ENCODE measurements around the gene TBC1D3B. TPM values are rescaled to one million over a fixed set of nuclear protein-coding genes. Genes with fewer than 3 reads are reported as not detected.
"Not testable (repeated sequence)": the region's sequence is repeated elsewhere in the genome, so short reads cannot be mapped to it uniquely, and the experiment has no call there.

Gene TBC1D3B
- total and polyA plus RNA-seq, 4 experiments from 2014 or later = 11.5 to 18.0 TPM; not detected in 2

DNA sequence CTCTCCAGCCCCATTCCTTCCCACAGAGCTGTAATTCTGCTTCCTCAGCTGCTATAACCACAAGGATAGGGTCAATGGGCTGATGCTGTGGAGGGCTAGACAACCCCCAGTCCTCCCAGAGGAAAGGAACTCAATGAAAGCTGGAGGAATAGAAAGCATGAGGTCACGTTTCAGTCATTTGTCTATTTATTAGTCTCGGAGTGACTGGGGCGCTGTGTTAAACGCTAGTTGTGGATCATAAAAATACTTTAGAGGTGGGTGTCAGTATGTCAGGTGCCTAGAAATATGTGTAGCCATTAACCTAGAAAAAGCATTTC lies 20.9 kb upstream of the TBC1D3B start:
- Mint-ChIP-seq H3K4me3 (no peak overlapping the region), H3K9me3 (no peaks in the 10 kb centered on the region), H3K36me3 (no peaks in the 10 kb centered on the region), H3K4me1 (peaks cover 12 to 31% (median 15%) of the 10 kb centered on the region in 4 donors), H3K27me3 (peaks cover 21 to 31% of the 10 kb centered on the region in 2 donors), H3K27ac (no peak overlapping the region)
- no peaks in the 10 kb centered on the region for H3K4me1 ChIP-seq (ENCODE audit: insufficient read depth, low read length)
- no peak for DNase-seq
- no peak overlapping the region for H3K4me3 ChIP-seq (ENCODE audit: low read length in 2 of 2)
- intact Hi-C loops (cut with micrococcal nuclease) = no loop called here
- H3K36me3 ChIP-seq (ENCODE audit: insufficient read depth, low read length) = no peaks in the 10 kb centered on the region
- no peaks in the 10 kb centered on the region for H3K9me3 ChIP-seq (ENCODE audit: control insufficient read depth in 1 of 2, low read length in 2 of 2)
- POLR2A ChIA-PET (ENCODE audit: partially characterized antibody) = no interaction called here
- CTCF ChIA-PET (ENCODE audit: partially characterized antibody) = no interaction called here
- no peak overlapping the region for H3K27ac ChIP-seq (ENCODE audit: low read depth, low read length)
- H3K27me3 ChIP-seq (ENCODE audit: insufficient read depth, low read length) = no peaks in the 10 kb centered on the region

DNA sequence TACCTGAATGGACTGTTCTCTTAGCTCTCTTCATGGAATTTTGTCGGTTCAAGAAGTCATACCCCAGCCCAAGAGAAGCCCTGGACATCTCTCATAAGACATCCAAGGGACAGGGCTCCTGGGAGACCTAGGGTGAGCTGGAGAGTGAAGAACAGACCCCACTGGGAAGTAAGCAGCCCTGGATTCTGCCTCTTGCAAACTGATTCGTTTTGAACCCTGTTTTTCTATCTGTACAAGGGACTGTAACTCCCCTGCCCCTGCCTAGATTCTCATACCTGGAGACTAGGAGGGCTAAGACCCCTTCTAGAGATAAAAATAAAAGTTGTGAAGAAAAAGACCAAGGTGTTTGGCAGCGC lies 19.7 kb upstream of the TBC1D3B start:
- ChIA-PET CTCF (ENCODE audit: partially characterized antibody) (no interaction called here), POLR2A (ENCODE audit: partially characterized antibody) (no interaction called here)
- Histone ChIP-seq H3K4me1 (ENCODE audit: insufficient read depth, low read length) (no peaks in the 10 kb centered on the region), H3K36me3 (ENCODE audit: insufficient read depth, low read length) (no peaks in the 10 kb centered on the region), H3K9me3 (ENCODE audit: control insufficient read depth in 1 of 2, low read length in 2 of 2) (no peaks in the 10 kb centered on the region), H3K27me3 (ENCODE audit: insufficient read depth, low read length) (no peaks in the 10 kb centered on the region), H3K4me3 (ENCODE audit: low read length in 2 of 2) (no peak overlapping the region), H3K27ac (ENCODE audit: low read depth, low read length) (no peak overlapping the region)
- peaks cover 25 to 30% of the 10 kb centered on the region in 2 donors for H3K27me3 Mint-ChIP-seq
- intact Hi-C loops (cut with micrococcal nuclease) = no loop called here
- H3K4me3 Mint-ChIP-seq = peak overlapping the region in 2 of 8 donors; percentile 1 to 33
- no peak for DNase-seq
- H3K27ac Mint-ChIP-seq = peak overlapping the region in 1 of 7 donors; percentile 69
- no peaks in the 10 kb centered on the region for H3K36me3 Mint-ChIP-seq
- no peaks in the 10 kb centered on the region for H3K9me3 Mint-ChIP-seq
- peaks cover 11 to 31% (median 17%) of the 10 kb centered on the region in 4 donors for H3K4me1 Mint-ChIP-seq

DNA sequence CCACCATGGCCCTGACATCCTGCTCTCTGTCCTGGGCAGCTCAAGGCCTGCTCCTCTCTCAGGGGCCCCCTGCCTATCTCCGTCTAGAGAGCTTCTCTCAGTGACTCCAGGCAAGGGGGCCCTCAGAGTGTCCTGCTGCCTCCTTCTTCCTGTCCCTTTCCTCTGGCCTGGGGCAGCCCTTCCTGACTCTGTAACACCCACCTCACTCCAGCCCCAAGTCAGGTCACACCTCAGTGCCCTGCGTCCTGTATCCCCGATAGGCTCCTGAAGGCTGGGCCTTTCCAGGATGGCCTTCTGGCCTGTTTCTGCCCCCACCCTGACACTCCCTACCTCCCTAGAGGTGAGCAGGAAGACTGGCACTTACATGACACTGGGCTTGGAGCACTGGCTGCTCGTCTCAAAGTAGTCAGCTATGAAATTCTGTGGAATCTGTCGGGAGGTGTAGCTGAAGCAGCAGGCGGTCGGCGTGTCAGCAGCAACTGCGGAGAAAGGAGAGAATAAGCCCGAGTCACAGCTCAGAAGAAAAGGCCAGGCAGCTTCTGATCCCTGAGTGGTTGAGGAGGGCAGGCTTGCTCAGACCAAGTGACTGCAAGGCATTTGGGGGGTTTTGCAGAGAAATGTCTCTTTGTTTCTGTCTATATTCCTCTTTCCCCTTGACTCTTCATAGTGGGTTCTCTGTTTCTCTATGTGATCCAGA lies 19.1 kb upstream of the TBC1D3B start:
- no peaks in the 10 kb centered on the region for H3K36me3 Mint-ChIP-seq
- no peaks in the 10 kb centered on the region for H3K36me3 ChIP-seq (ENCODE audit: insufficient read depth, low read length)
- no peak for DNase-seq
- no peak overlapping the region for H3K4me3 ChIP-seq (ENCODE audit: low read length in 2 of 2)
- no peaks in the 10 kb centered on the region for H3K4me1 ChIP-seq (ENCODE audit: insufficient read depth, low read length)
- intact Hi-C loops (cut with micrococcal nuclease) = no loop called here
- peaks cover 25 to 30% of the 10 kb centered on the region in 2 donors for H3K27me3 Mint-ChIP-seq
- no peaks in the 10 kb centered on the region for H3K27me3 ChIP-seq (ENCODE audit: insufficient read depth, low read length)
- ChIA-PET POLR2A (ENCODE audit: partially characterized antibody) (no interaction called here), CTCF (ENCODE audit: partially characterized antibody) (no interaction called here)
- H3K9me3 ChIP-seq (ENCODE audit: control insufficient read depth in 1 of 2, low read length in 2 of 2) = no peaks in the 10 kb centered on the region
- H3K9me3 Mint-ChIP-seq = no peaks in the 10 kb centered on the region
- H3K27ac Mint-ChIP-seq = peak overlapping the region in 3 of 7 donors; percentile 5 to 69 (median 25)
- peak overlapping the region in 3 of 8 donors; percentile 0 to 19 (median 11) for H3K4me3 Mint-ChIP-seq
- H3K27ac ChIP-seq (ENCODE audit: low read depth, low read length) = no peak overlapping the region
- peaks cover 11 to 34% (median 18%) of the 10 kb centered on the region in 4 donors for H3K4me1 Mint-ChIP-seq

DNA sequence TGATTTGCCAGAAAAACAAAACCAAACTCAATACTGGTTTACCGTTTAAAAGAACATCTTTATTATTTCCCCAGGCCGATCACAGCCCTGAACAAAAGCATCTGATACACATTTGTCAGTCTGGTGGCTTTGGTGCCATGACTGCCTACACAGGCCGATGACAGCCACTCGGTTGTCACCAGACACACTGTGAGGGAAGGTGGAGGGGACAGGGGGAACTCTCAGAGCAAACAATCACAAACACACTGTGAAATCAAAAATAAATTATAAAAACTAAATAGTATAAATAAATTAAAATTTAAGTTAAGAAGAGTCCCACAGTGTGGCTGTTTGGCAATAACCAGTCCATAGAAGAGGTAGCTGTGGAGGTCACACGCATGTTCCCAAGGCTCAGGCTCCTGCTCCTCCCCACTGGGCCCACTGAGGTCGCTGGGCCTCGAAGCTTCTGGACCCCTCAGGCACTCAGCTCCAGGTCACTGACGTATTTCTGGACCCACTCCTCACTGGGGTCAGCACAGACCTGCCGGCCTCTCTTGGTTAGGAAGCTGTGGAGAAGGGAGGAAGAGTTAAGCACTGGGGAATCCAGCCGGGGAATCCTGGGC lies 18.5 kb upstream of the TBC1D3B start:
- H3K36me3 Mint-ChIP-seq; H3K9me3 Mint-ChIP-seq; intact Hi-C loops (cut with micrococcal nuclease); H3K36me3 ChIP-seq (ENCODE audit: insufficient read depth, low read length); H3K27me3 ChIP-seq (ENCODE audit: insufficient read depth, low read length); POLR2A ChIA-PET (ENCODE audit: partially characterized antibody); H3K4me3 ChIP-seq (ENCODE audit: low read length in 2 of 2); DNase-seq; CTCF ChIA-PET (ENCODE audit: partially characterized antibody); H3K9me3 ChIP-seq (ENCODE audit: control insufficient read depth in 1 of 2, low read length in 2 of 2); H3K4me3 Mint-ChIP-seq; H3K27ac ChIP-seq (ENCODE audit: low read depth, low read length); H3K4me1 ChIP-seq (ENCODE audit: insufficient read depth, low read length): not testable (repeated sequence)
- Mint-ChIP-seq H3K27ac (peak overlapping the region in 1 of 7 donors; percentile 5), H3K27me3 (peaks cover 26 to 27% of the 10 kb centered on the region in 2 donors), H3K4me1 (peaks cover 11 to 37% (median 21%) of the 10 kb centered on the region in 4 donors)

DNA sequence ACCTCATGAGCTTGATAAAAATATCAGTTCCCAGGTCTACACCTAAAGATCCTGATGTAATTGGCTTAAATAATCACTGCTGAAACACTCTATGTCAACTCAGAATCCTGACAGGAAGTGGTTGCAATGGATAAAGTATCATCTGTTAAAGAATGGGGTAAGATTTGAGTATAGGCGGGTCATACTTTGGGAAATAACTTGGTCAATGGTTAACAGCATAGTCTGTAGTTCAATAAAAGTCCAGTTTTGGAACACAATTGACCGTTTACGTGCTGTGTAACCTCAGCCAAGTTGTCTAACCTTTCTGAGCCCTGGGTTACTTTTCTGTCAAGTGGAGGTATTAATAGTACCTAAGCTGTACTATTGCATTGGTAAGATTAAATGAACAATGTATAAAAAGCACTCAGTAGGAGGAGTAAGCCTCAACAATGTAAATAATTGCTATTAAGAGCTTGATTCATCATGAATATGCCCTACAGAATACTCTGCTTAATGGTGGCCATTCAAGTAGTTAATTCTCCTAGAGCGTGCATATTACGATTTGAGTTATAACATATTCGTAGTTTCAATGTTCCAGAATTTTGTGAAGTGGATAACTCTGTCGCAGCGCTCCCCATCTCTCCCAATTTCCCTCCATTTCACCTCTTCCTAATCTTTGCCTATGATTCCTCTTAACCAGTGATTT lies 17.9 kb upstream of the TBC1D3B start:
- H3K9me3 Mint-ChIP-seq; DNase-seq; H3K4me1 ChIP-seq (ENCODE audit: insufficient read depth, low read length); CTCF ChIA-PET (ENCODE audit: partially characterized antibody); H3K27ac ChIP-seq (ENCODE audit: low read depth, low read length); POLR2A ChIA-PET (ENCODE audit: partially characterized antibody); intact Hi-C loops (cut with micrococcal nuclease); H3K9me3 ChIP-seq (ENCODE audit: control insufficient read depth in 1 of 2, low read length in 2 of 2); H3K36me3 ChIP-seq (ENCODE audit: insufficient read depth, low read length); H3K27ac Mint-ChIP-seq; H3K27me3 ChIP-seq (ENCODE audit: insufficient read depth, low read length); H3K4me3 ChIP-seq (ENCODE audit: low read length in 2 of 2); H3K36me3 Mint-ChIP-seq; H3K4me3 Mint-ChIP-seq: not testable (repeated sequence)
- Mint-ChIP-seq H3K27me3 (peaks cover 27% of the 10 kb centered on the region in 2 donors), H3K4me1 (peaks cover 11 to 34% (median 22%) of the 10 kb centered on the region in 4 donors)

DNA sequence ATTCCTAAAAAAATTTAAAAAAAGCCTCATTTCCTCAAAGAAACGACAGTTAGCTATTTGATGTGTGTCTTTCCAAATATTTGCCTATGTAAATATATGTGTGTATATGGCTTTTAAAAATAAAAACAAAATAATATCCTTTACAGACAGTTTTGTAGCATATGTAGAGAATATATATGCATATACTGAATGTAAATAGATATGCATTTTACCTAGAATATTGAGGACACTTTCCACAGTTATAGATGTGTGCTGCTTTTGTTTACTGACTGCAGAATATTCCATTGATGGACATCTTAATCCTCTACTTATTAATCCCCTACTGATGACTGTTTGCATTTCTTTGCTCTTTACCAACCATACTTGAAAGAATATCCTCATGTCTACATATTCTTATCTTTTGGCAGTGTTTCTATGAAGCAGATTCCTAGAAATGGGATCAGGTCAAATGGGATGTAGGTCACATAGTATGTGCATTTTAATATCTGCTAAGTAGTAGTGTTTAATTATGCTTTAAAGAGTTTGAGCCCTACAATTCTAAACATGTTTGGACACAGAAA lies 16.9 kb upstream of the TBC1D3B start:
- H3K4me3 ChIP-seq (ENCODE audit: low read length in 2 of 2) = no peak overlapping the region
- intact Hi-C loops (cut with micrococcal nuclease) = no loop called here
- peaks cover 23% of the 10 kb centered on the region in 2 donors for H3K27me3 Mint-ChIP-seq
- CTCF ChIA-PET (ENCODE audit: partially characterized antibody) = no interaction called here
- H3K27me3 ChIP-seq (ENCODE audit: insufficient read depth, low read length) = no peaks in the 10 kb centered on the region
- POLR2A ChIA-PET (ENCODE audit: partially characterized antibody) = interaction anchor here (0.7 to 1.2 kb wide), 2 partner anchors 8 to 11 kb away, joined by 3 read pairs; no protein-coding TSS in a partner anchor
- no peaks in the 10 kb centered on the region for H3K9me3 ChIP-seq (ENCODE audit: control insufficient read depth in 1 of 2, low read length in 2 of 2)
- no peaks in the 10 kb centered on the region for H3K36me3 ChIP-seq (ENCODE audit: insufficient read depth, low read length)
- no peak overlapping the region for H3K27ac ChIP-seq (ENCODE audit: low read depth, low read length)
- peaks cover 10 to 32% (median 23%) of the 10 kb centered on the region in 4 donors for H3K4me1 Mint-ChIP-seq
- H3K4me3 Mint-ChIP-seq = no peak overlapping the region
- DNase-seq = no peak
- H3K4me1 ChIP-seq (ENCODE audit: insufficient read depth, low read length) = no peaks in the 10 kb centered on the region
- no peak overlapping the region for H3K27ac Mint-ChIP-seq
- no peaks in the 10 kb centered on the region for H3K9me3 Mint-ChIP-seq
- no peaks in the 10 kb centered on the region for H3K36me3 Mint-ChIP-seq

DNA sequence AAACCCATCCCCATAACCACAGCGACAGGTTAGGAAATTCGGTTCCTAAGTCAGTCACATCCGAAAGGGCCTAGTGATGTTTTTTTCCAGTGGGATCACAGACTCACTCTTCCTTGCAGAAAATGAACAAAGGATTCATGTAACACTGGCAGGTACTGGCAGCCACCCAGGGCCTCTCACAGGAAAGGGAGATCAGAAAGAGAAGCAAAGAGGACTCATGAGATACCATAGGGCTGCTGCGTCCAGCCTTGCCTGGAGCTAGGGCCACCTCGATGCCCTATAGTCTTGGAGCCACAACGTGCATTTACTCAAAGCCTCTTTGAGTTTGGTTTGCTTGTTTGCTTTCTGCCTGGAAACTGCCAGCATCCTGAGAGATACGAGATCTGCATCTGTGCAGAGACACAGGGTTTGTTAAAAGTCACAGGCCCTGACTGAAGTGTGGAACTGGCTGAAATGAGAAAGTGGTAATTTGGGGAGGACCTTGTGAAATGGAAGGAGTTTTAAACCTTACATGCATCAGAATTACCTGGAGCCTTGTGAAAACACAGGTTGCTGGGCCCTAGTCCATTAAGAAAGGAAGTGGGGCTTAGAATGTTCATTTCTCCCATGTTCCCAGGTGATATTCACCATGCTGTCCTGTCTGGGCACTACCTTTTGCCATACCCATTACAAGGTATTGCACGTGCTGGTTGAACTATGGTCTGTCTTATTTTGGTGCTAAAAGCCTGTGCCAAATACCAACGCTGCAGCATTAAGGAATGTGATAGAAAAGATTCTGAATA lies 14.3 kb upstream of the TBC1D3B start:
- peaks cover 8 to 33% (median 20%) of the 10 kb centered on the region in 4 donors for H3K4me1 Mint-ChIP-seq
- H3K27me3 ChIP-seq (ENCODE audit: insufficient read depth, low read length); H3K4me1 ChIP-seq (ENCODE audit: insufficient read depth, low read length); H3K9me3 Mint-ChIP-seq; H3K27ac Mint-ChIP-seq; H3K36me3 Mint-ChIP-seq; POLR2A ChIA-PET (ENCODE audit: partially characterized antibody); H3K4me3 ChIP-seq (ENCODE audit: low read length in 2 of 2); intact Hi-C loops (cut with micrococcal nuclease); H3K9me3 ChIP-seq (ENCODE audit: control insufficient read depth in 1 of 2, low read length in 2 of 2); H3K4me3 Mint-ChIP-seq; CTCF ChIA-PET (ENCODE audit: partially characterized antibody); DNase-seq; H3K27ac ChIP-seq (ENCODE audit: low read depth, low read length); H3K36me3 ChIP-seq (ENCODE audit: insufficient read depth, low read length): not testable (repeated sequence)
- H3K27me3 Mint-ChIP-seq = peaks cover 24 to 30% of the 10 kb centered on the region in 2 donors

All from CD4-positive, alpha-beta memory T cell (primary cell).